HEK293 (cell line): ENCODE data around the gene AJUBA.

Source experiments
- CTCF ChIA-PET: fragments of 350-600 bp; formaldehyde crosslinking; extraction: SDS; loops from one replicate; lab custom pipeline; 2021; ENCODE audit warnings: antibody characterized with exemption; lab: Yijun Ruan, JAX
- POLR2A ChIA-PET: fragments of 300-600 bp; formaldehyde crosslinking; extraction: SDS; loops from one replicate; lab custom pipeline; 2020; ENCODE audit warnings: antibody characterized with exemption, inconsistent platforms; lab: Yijun Ruan, JAX
- H3K27ac ChIP-seq: fragments of 200-500 bp; sonication (Bioruptor generic); 2 replicates; pipeline ENCODE4 v1.5.1; 2014; ENCODE audit warnings: low read depth, low read length, control low read depth, inconsistent platforms; ENCODE audit errors: extremely low read depth
- H3K36me3 ChIP-seq, 2 experiments: fragments of 200-500 bp in 1 of 2; sonication (Bioruptor generic) in 1 of 2; 1 replicate in 1 of 2; 2 replicates in 1 of 2; pipeline ENCODE4 v1.5.1; 2014 to 2017; ENCODE audit warnings: inconsistent platforms in 2 of 2, low read length in 2 of 2; ENCODE audit not compliant: control insufficient read depth in 2 of 2, insufficient read depth in 1 of 2
- H3K4me1 ChIP-seq: fragments of 200-500 bp; sonication (Bioruptor generic); 2 replicates; pipeline ENCODE4 v1.5.1; 2014; ENCODE audit warnings: mild to moderate bottlenecking, low read length, inconsistent platforms; ENCODE audit not compliant: control insufficient read depth, insufficient read depth
- H3K4me3 ChIP-seq: 2 replicates; pipeline ENCODE4 v1.5.1; 2011; ENCODE audit warnings: low read depth, mild to moderate bottlenecking, control low read depth, low read length, moderate library complexity
- H3K9me3 ChIP-seq: fragments of 200-500 bp; sonication (Bioruptor generic); 2 replicates; pipeline ENCODE4 v1.5.1; 2014; ENCODE audit warnings: low read depth, low read length, inconsistent platforms; ENCODE audit not compliant: control insufficient read depth, insufficient read depth
- GLI4 ChIP-seq: fragments of 450-650 bp; formaldehyde crosslinking; IDR thresholded peaks from 2 replicates; pipeline ENCODE4 v1.5.1; 2016; ENCODE audit warnings: missing biosample characterization, missing genetic modification characterization
- PRDM10 ChIP-seq: fragments of 450-650 bp; formaldehyde crosslinking; IDR thresholded peaks from 2 replicates; pipeline ENCODE4 v1.5.1; 2016; ENCODE audit warnings: missing biosample characterization, missing genetic modification characterization
- REPIN1 ChIP-seq: fragments of 450-650 bp; formaldehyde crosslinking; IDR thresholded peaks from 2 replicates; pipeline ENCODE4 v1.5.1; 2017; ENCODE audit warnings: missing biosample characterization, missing genetic modification characterization, low read depth
- SALL2 ChIP-seq: fragments of 450-650 bp; formaldehyde crosslinking; IDR thresholded peaks from 2 replicates; pipeline ENCODE4 v1.5.0; 2017; ENCODE audit warnings: missing biosample characterization, mild to moderate bottlenecking, missing genetic modification characterization, borderline replicate concordance
- SCRT1 ChIP-seq: fragments of 450-650 bp; formaldehyde crosslinking; IDR thresholded peaks from 2 replicates; pipeline ENCODE4 v1.5.1; 2016; ENCODE audit warnings: missing biosample characterization, missing genetic modification characterization, borderline replicate concordance
- ZBTB17 ChIP-seq: fragments of 450-650 bp; formaldehyde crosslinking; IDR thresholded peaks from 2 replicates; pipeline ENCODE4 v1.5.1; 2016; ENCODE audit warnings: missing biosample characterization, missing genetic modification characterization
- ZBTB20 ChIP-seq: fragments of 450-650 bp; formaldehyde crosslinking; IDR thresholded peaks from 2 replicates; pipeline ENCODE4 v1.5.1; 2016; ENCODE audit warnings: missing biosample characterization, missing genetic modification characterization
- ZBTB48 ChIP-seq: fragments of 450-650 bp; formaldehyde crosslinking; IDR thresholded peaks from 2 replicates; pipeline ENCODE4 v1.5.1; 2016; ENCODE audit warnings: missing biosample characterization, missing genetic modification characterization
- ZFHX2 ChIP-seq: fragments of 450-650 bp; formaldehyde crosslinking; conservative IDR thresholded peaks from 2 replicates; pipeline ENCODE4 v1.5.1; 2016; ENCODE audit warnings: missing biosample characterization, missing genetic modification characterization
- ZNF341 ChIP-seq: fragments of 450-650 bp; formaldehyde crosslinking; IDR thresholded peaks from 2 replicates; pipeline ENCODE4; 2016; ENCODE audit warnings: low read depth, missing biosample characterization, missing genetic modification characterization
- ZNF514 ChIP-seq: fragments of 450-650 bp; formaldehyde crosslinking; IDR thresholded peaks from 2 replicates; pipeline ENCODE4 v1.5.1; 2016; ENCODE audit warnings: missing biosample characterization, missing genetic modification characterization
- ZNF571 ChIP-seq: fragments of 450-650 bp; formaldehyde crosslinking; IDR thresholded peaks from 2 replicates; pipeline ENCODE4 v1.5.0; 2017; ENCODE audit warnings: missing biosample characterization, missing genetic modification characterization
- ZSCAN4 ChIP-seq: fragments of 450-650 bp; formaldehyde crosslinking; IDR thresholded peaks from 2 replicates; pipeline ENCODE4 v1.5.1; 2017; ENCODE audit warnings: missing biosample characterization, missing genetic modification characterization
- TF ChIP-seq, protein P1 (sequence below): fragments of 450-650 bp; formaldehyde crosslinking; conservative IDR thresholded peaks from 2 replicates; pipeline ENCODE4 v1.5.1; 2016; ENCODE audit warnings: low read depth, missing biosample characterization, missing genetic modification characterization
- TF ChIP-seq, protein P2 (sequence below): fragments of 450-650 bp; formaldehyde crosslinking; IDR thresholded peaks from 2 replicates; pipeline ENCODE4 v1.5.1; 2016; ENCODE audit warnings: missing biosample characterization, missing genetic modification characterization

AJUBA gene

GRCh38 chr14:22980672-22981089 lies 1.7 kb downstream of the AJUBA start (continued):
- TF ChIP-seq ZSCAN4 (tag by site-specific recombination) (no peak), ZNF514 (tag by site-specific recombination) (no peak), SCRT1 (tag by site-specific recombination) (no peak)

DNA sequence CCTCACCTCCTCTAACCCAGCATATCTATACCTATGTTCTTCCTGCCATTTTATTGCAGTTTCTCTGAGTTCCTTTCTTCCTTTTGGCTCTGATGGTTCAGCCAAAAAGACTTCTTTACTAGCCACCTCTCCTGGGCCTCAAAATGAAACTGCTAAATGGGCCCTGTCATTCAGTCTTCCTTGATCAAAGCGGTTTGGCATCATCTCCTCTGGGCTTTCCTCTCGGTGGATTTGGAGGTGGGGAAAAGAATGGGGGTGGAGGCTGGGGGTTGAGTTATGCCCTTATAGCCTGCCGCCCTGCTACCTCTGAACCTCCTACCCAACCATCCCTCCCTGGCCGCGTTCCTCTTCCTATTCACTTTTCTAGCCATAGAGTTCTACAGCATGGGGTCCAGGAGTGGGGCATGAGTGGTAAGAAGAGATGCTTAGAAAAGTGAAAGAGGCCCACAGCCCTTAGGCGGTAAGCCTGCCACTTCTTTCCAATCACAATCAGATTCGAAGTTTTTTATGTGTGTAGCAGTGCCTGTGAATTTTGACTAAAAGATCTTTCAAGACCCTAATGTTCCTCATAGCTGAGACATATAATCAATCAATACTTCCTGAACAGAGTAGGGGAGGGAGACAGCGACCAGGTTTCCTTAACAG lies 2.5 kb downstream of the AJUBA start:
- peaks cover 33% of the 10 kb centered on the region for H3K4me1 ChIP-seq
- TF ChIP-seq ZFHX2, result peak; percentile 31
- TF ChIP-seq ZNF571, result no peak
- TF ChIP-seq, all 188 proteins: peak for 1
- ChIA-PET CTCF (interaction anchor here (17.9 kb wide), 1 partner anchor 76 kb away, joined by 469 read pairs; the partner anchor contains the start of gene CDH24), POLR2A (interaction anchor here (1.1 to 3.7 kb wide), 3 partner anchors 23 to 82 kb away, joined by 3 to 26 read pairs (median 20); partner anchors contain the start of genes HAUS4 and PRMT5)
- Histone ChIP-seq H3K36me3 (peaks cover 0 to 14% of the 10 kb centered on the region in 2 experiments; a peak in 2 of 3 replicates), H3K4me3 (peak overlapping the region; percentile 77), H3K27ac (no peak overlapping the region), H3K9me3 (no peaks in the 10 kb centered on the region)

GRCh38 chr14:22978981-22979671 lies 3.2 kb downstream of the AJUBA start:
- Histone ChIP-seq H3K4me3 (no peak overlapping the region), H3K36me3 (peaks cover 0 to 21% of the 10 kb centered on the region in 2 experiments; a peak in 2 of 3 replicates), H3K27ac (no peak overlapping the region; the same call in 1 of the 2 replicates), H3K9me3 (no peaks in the 10 kb centered on the region), H3K4me1 (peaks cover 33% of the 10 kb centered on the region)
- ChIA-PET CTCF (interaction anchor here (0.6 to 1.7 kb wide), 5 partner anchors 12 to 679 kb away, joined by 3 to 4 read pairs (median 3); no protein-coding TSS in a partner anchor), POLR2A (interaction anchor here (1.6 to 2.6 kb wide), 3 partner anchors 23 to 83 kb away, joined by 6 to 26 read pairs (median 8); partner anchors contain the start of gene HAUS4)
- TF ChIP-seq, protein P1, sequence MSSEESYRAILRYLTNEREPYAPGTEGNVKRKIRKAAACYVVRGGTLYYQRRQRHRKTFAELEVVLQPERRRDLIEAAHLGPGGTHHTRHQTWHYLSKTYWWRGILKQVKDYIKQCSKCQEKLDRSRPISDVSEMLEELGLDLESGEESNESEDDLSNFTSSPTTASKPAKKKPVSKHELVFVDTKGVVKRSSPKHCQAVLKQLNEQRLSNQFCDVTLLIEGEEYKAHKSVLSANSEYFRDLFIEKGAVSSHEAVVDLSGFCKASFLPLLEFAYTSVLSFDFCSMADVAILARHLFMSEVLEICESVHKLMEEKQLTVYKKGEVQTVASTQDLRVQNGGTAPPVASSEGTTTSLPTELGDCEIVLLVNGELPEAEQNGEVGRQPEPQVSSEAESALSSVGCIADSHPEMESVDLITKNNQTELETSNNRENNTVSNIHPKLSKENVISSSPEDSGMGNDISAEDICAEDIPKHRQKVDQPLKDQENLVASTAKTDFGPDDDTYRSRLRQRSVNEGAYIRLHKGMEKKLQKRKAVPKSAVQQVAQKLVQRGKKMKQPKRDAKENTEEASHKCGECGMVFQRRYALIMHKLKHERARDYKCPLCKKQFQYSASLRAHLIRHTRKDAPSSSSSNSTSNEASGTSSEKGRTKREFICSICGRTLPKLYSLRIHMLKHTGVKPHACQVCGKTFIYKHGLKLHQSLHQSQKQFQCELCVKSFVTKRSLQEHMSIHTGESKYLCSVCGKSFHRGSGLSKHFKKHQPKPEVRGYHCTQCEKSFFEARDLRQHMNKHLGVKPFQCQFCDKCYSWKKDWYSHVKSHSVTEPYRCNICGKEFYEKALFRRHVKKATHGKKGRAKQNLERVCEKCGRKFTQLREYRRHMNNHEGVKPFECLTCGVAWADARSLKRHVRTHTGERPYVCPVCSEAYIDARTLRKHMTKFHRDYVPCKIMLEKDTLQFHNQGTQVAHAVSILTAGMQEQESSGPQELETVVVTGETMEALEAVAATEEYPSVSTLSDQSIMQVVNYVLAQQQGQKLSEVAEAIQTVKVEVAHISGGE (tag by site-specific recombination), result no peak
- TF ChIP-seq REPIN1 (no peak), ZBTB20 (tag by site-specific recombination) (0 out of 2 replicates have a peak, but pooled peaks have one; percentile 19), GLI4 (tag by site-specific recombination) (no peak), ZNF341 (tag by site-specific recombination) (0 out of 2 replicates have a peak, but pooled peaks have one; percentile 16), ZBTB48 (tag by site-specific recombination) (peak; percentile 38; the same call in 1 of the 2 replicates), PRDM10 (peak; percentile 71), SALL2 (tag by site-specific recombination) (no peak), ZBTB17 (tag by site-specific recombination) (peak; percentile 56; the same call in 1 of the 2 replicates)
- TF ChIP-seq, protein P2, sequence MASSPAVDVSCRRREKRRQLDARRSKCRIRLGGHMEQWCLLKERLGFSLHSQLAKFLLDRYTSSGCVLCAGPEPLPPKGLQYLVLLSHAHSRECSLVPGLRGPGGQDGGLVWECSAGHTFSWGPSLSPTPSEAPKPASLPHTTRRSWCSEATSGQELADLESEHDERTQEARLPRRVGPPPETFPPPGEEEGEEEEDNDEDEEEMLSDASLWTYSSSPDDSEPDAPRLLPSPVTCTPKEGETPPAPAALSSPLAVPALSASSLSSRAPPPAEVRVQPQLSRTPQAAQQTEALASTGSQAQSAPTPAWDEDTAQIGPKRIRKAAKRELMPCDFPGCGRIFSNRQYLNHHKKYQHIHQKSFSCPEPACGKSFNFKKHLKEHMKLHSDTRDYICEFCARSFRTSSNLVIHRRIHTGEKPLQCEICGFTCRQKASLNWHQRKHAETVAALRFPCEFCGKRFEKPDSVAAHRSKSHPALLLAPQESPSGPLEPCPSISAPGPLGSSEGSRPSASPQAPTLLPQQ (tag by site-specific recombination), result peak; percentile 75
